Prostate gland (tissue), 2 donors: ENCODE results near the gene POTED. TPM values are rescaled to one million over a fixed set of nuclear protein-coding genes. Genes with fewer than 3 reads are reported as not detected.
"Not testable (repeated sequence)": the region's sequence is repeated elsewhere in the genome, so short reads cannot be mapped to it uniquely, and the experiment has no call there.

Experiments
- DNase-seq: peaks from one replicate; pipeline ENCODE4 v3.0.0-alpha.2; 2019; ENCODE audit warnings: low spot score
- H3K27ac ChIP-seq, 2 donors: fragments of 200-600 bp; sonication (generic); 2 replicates each; pipeline ENCODE4 v1.5.1; 2017 to 2019
- H3K27me3 ChIP-seq: fragments of 200-600 bp; sonication (generic); replicated peaks from 2 replicates; pipeline ENCODE4 v1.5.1; 2019; ENCODE audit not compliant: insufficient read depth
- H3K36me3 ChIP-seq, 2 donors: fragments of 200-600 bp; sonication (generic); 1 replicate in 1 of 2; 2 replicates in 1 of 2; pipeline versions ENCODE4 v1.5.1 to v1.8.1; 2017 to 2019
- H3K4me1 ChIP-seq: fragments of 200-600 bp; sonication (generic); replicated peaks from 2 replicates; pipeline ENCODE4 v1.5.1; 2019
- H3K4me3 ChIP-seq, 2 donors: fragments of 200-600 bp; sonication (generic); 2 replicates each; pipeline ENCODE4 v1.5.1; 2017 to 2019
- H3K9me3 ChIP-seq: fragments of 200-600 bp; sonication (generic); 2 replicates; pipeline ENCODE4 v1.5.1; 2017
- WGBS: methylation state at CpG from one replicate; pipeline ENCODE4 v1.1.5; 2018; 5-methylcytosine and 5-hydroxymethylcytosine counted together
- intact Hi-C: fragments of 100-400 bp; cut with DNase I; formaldehyde crosslinking; loops from one replicate; pipeline ENCODE4 v1.14.2; 2022
- microRNA-seq: library from miRNA; unstranded; fragments of <30 nt; microRNA quantifications from one replicate; pipeline ENCODE4, GENCODE V29; 2016
- small RNA-seq, 2 donors: library from RNA; depleted of rRNA; stranded (forward); fragments of <200 nt; gene quantifications; one replicate each; pipeline ENCODE3, GENCODE V24; 2016
- total RNA-seq, 2 donors: library from RNA; depleted of rRNA; stranded (reverse); fragments of >200 nt; gene quantifications; one replicate each; pipeline ENCODE4 v1.1.0, GENCODE V29; 2016

Gene POTED
- not detected for total RNA-seq

- H3K4me1 ChIP-seq, H3K4me3 ChIP-seq, H3K27ac ChIP-seq, H3K27me3 ChIP-seq, DNase-seq, H3K9me3 ChIP-seq, intact Hi-C loops, H3K36me3 ChIP-seq: not testable (repeated sequence)
- WGBS: no CpG with 5 or more reads among the region's 42 CpGs
These were observed at the start of gene POTED for GRCh38 chr21:13609477-13609876. TSS of gene POTED (plus strand) at chr21:13609777. CDS start at chr21:13610229, 452 bp downstream.

GRCh38 chr21:13650101-13650500 is 40.5 kb downstream of the POTED start:
- intact Hi-C loops, H3K4me3 ChIP-seq, DNase-seq, H3K27me3 ChIP-seq, H3K27ac ChIP-seq, H3K9me3 ChIP-seq, H3K36me3 ChIP-seq, H3K4me1 ChIP-seq: not testable (repeated sequence)
- no CpG with 5 or more reads among the region's 5 CpGs for WGBS

GRCh38 chr21:13651746-13652145 is 42.2 kb downstream of the POTED start:
- DNase-seq, intact Hi-C loops, H3K4me1 ChIP-seq, H3K27me3 ChIP-seq, H3K36me3 ChIP-seq, H3K9me3 ChIP-seq, H3K27ac ChIP-seq, H3K4me3 ChIP-seq: not testable (repeated sequence)
- WGBS: no CpG with 5 or more reads among the region's 6 CpGs

Small RNAs within 50 kb of the gene (microRNA-seq; reads per million reads assigned to microRNA genes)
- gene MIR3118-1: not detected

Small RNAs within 50 kb of the gene (small RNA-seq; reads per million reads assigned to genes)
- gene AL050303.3: 0 reads per million in 2 donors
- gene MIR3118-1: 0 reads per million in 2 donors
- gene RNU6-286P: 0 reads per million in 2 donors
